Stimulated activated naive B cell treated with anti-CD40 and anti-IgM and Interleukin-4, amounts not matched to agents 10 μg/mL and 1 μg/mL and 100 μg/mL, for 72 hours (primary cell): ENCODE data around the gene NHSL1.

Experiments used
- ATAC-seq, 2 donors: fragments of 150-1000 bp; cut with Tn5 transposase; replicated peaks; 2 replicates each; pipeline ENCODE4 v1.10.0; 2021; ENCODE audit warnings: moderate library complexity in 1 of 2
- DNase-seq: peaks from one replicate; pipeline ENCODE4 v3.0.0; 2021
- H3K27ac Mint-ChIP-seq: one replicate; pipeline ENCODE4 v1.8.0; 2022; ENCODE audit warnings: mild to moderate bottlenecking, mixed read lengths
- H3K27me3 Mint-ChIP-seq, 2 donors: one replicate each; pipeline ENCODE4 v1.8.0; 2022; ENCODE audit warnings: mixed read lengths in 2 of 2
- H3K36me3 Mint-ChIP-seq, 2 donors: one replicate each; pipeline ENCODE4 v1.8.0; 2022; ENCODE audit warnings: mixed read lengths in 2 of 2, mild to moderate bottlenecking in 1 of 2
- H3K4me1 Mint-ChIP-seq, 2 donors: one replicate each; pipeline ENCODE4 v1.8.0; 2022; ENCODE audit warnings: mixed read lengths in 2 of 2, mild to moderate bottlenecking in 1 of 2
- H3K4me3 Mint-ChIP-seq, 2 donors: one replicate each; pipeline ENCODE4 v1.8.0; 2022; ENCODE audit warnings: mild to moderate bottlenecking in 2 of 2, mixed read lengths in 2 of 2, moderate library complexity in 1 of 2
- H3K9me3 Mint-ChIP-seq, 2 donors: one replicate each; pipeline ENCODE4 v1.8.0; 2022; ENCODE audit warnings: mixed read lengths in 2 of 2, mild to moderate bottlenecking in 1 of 2

Gene NHSL1

GRCh38 chr6:138499303-138500018 is at the start of gene NHSL1:
Gene NHSL1 (minus strand): TSS chr6:138499494. CDS start chr6:138499290, 204 bp downstream.
- peak within 1 kb of the TSS; percentile 67 to 68 for H3K4me3 Mint-ChIP-seq
- H3K27me3 Mint-ChIP-seq, result peaks cover 0 to 5% of the 10 kb centered on the region in 2 donors
- DNase-seq, result peak; percentile 20
- peaks cover 16 to 28% of the 10 kb centered on the region in 2 donors for H3K4me1 Mint-ChIP-seq
- no peaks in the 10 kb centered on the region for H3K36me3 Mint-ChIP-seq
- H3K9me3 Mint-ChIP-seq, result no peaks in the 10 kb centered on the region
- peak; percentile 93 to 97 for ATAC-seq
- H3K27ac Mint-ChIP-seq, result peak within 1 kb of the TSS; percentile 76

GRCh38 chr6:138546733-138547185 is 47.5 kb upstream of the NHSL1 start:
- Mint-ChIP-seq H3K36me3 (no peaks in the 10 kb centered on the region), H3K4me1 (no peaks in the 10 kb centered on the region), H3K9me3 (no peaks in the 10 kb centered on the region), H3K27me3 (peaks cover 8 to 15% of the 10 kb centered on the region in 2 donors), H3K27ac (no peak overlapping the region), H3K4me3 (no peak overlapping the region)
- DNase-seq, result no peak
- no peak for ATAC-seq

GRCh38 chr6:138545621-138545980 is 46.3 kb upstream of the NHSL1 start:
- H3K9me3 Mint-ChIP-seq, result no peaks in the 10 kb centered on the region
- H3K27ac Mint-ChIP-seq, result no peak overlapping the region
- no peaks in the 10 kb centered on the region for H3K36me3 Mint-ChIP-seq
- ATAC-seq (no peak), DNase-seq (no peak)
- H3K27me3 Mint-ChIP-seq, result peaks cover 8 to 15% of the 10 kb centered on the region in 2 donors
- H3K4me1 Mint-ChIP-seq, result no peaks in the 10 kb centered on the region
- no peak overlapping the region for H3K4me3 Mint-ChIP-seq

- DNase-seq, result no peak
- Mint-ChIP-seq H3K27ac (no peak overlapping the region), H3K4me3 (no peak overlapping the region), H3K9me3 (no peaks in the 10 kb centered on the region), H3K27me3 (peaks cover 8 to 15% of the 10 kb centered on the region in 2 donors), H3K4me1 (peaks cover 2 to 5% of the 10 kb centered on the region in 2 donors), H3K36me3 (no peaks in the 10 kb centered on the region)
- no peak for ATAC-seq
Observed at GRCh38 chr6:138544501-138544900, 45.2 kb upstream of the NHSL1 start.

GRCh38 chr6:138543657-138544056 is 44.4 kb upstream of the NHSL1 start:
- Mint-ChIP-seq H3K36me3 (no peaks in the 10 kb centered on the region), H3K27ac (no peak overlapping the region), H3K4me1 (peaks cover 4 to 7% of the 10 kb centered on the region in 2 donors), H3K9me3 (no peaks in the 10 kb centered on the region), H3K27me3 (peaks cover 8 to 15% of the 10 kb centered on the region in 2 donors), H3K4me3 (no peak overlapping the region)
- no peak for ATAC-seq
- DNase-seq, result no peak

GRCh38 chr6:138541823-138542481 is 42.7 kb upstream of the NHSL1 start:
- ATAC-seq, result no peak

GRCh38 chr6:138540468-138540867 is 41.2 kb upstream of the NHSL1 start:
- ATAC-seq, result no peak
- no peaks in the 10 kb centered on the region for H3K9me3 Mint-ChIP-seq
- no peaks in the 10 kb centered on the region for H3K36me3 Mint-ChIP-seq
- H3K4me1 Mint-ChIP-seq, result peaks cover 4 to 7% of the 10 kb centered on the region in 2 donors
- no peak overlapping the region for H3K27ac Mint-ChIP-seq
- no peak for DNase-seq
- peaks cover 2 to 9% of the 10 kb centered on the region in 2 donors for H3K27me3 Mint-ChIP-seq
- no peak overlapping the region for H3K4me3 Mint-ChIP-seq

More at GRCh38 chr6:138541823-138542481, 42.7 kb upstream of the NHSL1 start:
- no peak for DNase-seq
- Mint-ChIP-seq H3K27me3 (peaks cover 8 to 15% of the 10 kb centered on the region in 2 donors), H3K9me3 (no peaks in the 10 kb centered on the region), H3K4me1 (peaks cover 4 to 7% of the 10 kb centered on the region in 2 donors), H3K36me3 (no peaks in the 10 kb centered on the region), H3K4me3 (no peak overlapping the region), H3K27ac (no peak overlapping the region)

- H3K4me1 Mint-ChIP-seq, result peaks cover 4 to 7% of the 10 kb centered on the region in 2 donors
Observed at GRCh38 chr6:138539876-138540275, 40.6 kb upstream of the NHSL1 start.

GRCh38 chr6:138538390-138539031 is 39.2 kb upstream of the NHSL1 start:
- Mint-ChIP-seq H3K27ac (no peak overlapping the region), H3K4me1 (peaks cover 4 to 7% of the 10 kb centered on the region in 2 donors), H3K9me3 (no peaks in the 10 kb centered on the region), H3K27me3 (peaks cover 0 to 4% of the 10 kb centered on the region in 2 donors), H3K4me3 (no peak overlapping the region), H3K36me3 (no peaks in the 10 kb centered on the region)
- DNase-seq (no peak), ATAC-seq (no peak)

More at GRCh38 chr6:138539876-138540275, 40.6 kb upstream of the NHSL1 start:
- Mint-ChIP-seq H3K27me3 (peaks cover 0 to 7% of the 10 kb centered on the region in 2 donors), H3K36me3 (no peaks in the 10 kb centered on the region), H3K9me3 (no peaks in the 10 kb centered on the region), H3K27ac (no peak overlapping the region), H3K4me3 (no peak overlapping the region)
- DNase-seq, result no peak
- peak; percentile 34 to 38 for ATAC-seq

- no peak overlapping the region for H3K27ac Mint-ChIP-seq
- peaks cover 4 to 7% of the 10 kb centered on the region in 2 donors for H3K4me1 Mint-ChIP-seq
- DNase-seq (no peak), ATAC-seq (no peak)
- no peaks in the 10 kb centered on the region for H3K36me3 Mint-ChIP-seq
- no peak overlapping the region for H3K4me3 Mint-ChIP-seq
- no peaks in the 10 kb centered on the region for H3K27me3 Mint-ChIP-seq
- H3K9me3 Mint-ChIP-seq, result no peaks in the 10 kb centered on the region
Observed at GRCh38 chr6:138537106-138537505, 37.8 kb upstream of the NHSL1 start.

- no peak overlapping the region for H3K4me3 Mint-ChIP-seq
- H3K36me3 Mint-ChIP-seq, result no peaks in the 10 kb centered on the region
- no peak for DNase-seq
- no peak for ATAC-seq
- H3K9me3 Mint-ChIP-seq, result no peaks in the 10 kb centered on the region
- H3K27me3 Mint-ChIP-seq, result no peaks in the 10 kb centered on the region
- no peak overlapping the region for H3K27ac Mint-ChIP-seq
- peaks cover 4 to 7% of the 10 kb centered on the region in 2 donors for H3K4me1 Mint-ChIP-seq
Observed at GRCh38 chr6:138535728-138536455, 36.6 kb upstream of the NHSL1 start.

GRCh38 chr6:138533667-138534066 is 34.4 kb upstream of the NHSL1 start:
- DNase-seq (no peak), ATAC-seq (no peak)
- H3K9me3 Mint-ChIP-seq, result no peaks in the 10 kb centered on the region
- no peaks in the 10 kb centered on the region for H3K27me3 Mint-ChIP-seq
- H3K4me1 Mint-ChIP-seq, result no peaks in the 10 kb centered on the region
- H3K36me3 Mint-ChIP-seq, result no peaks in the 10 kb centered on the region
- H3K27ac Mint-ChIP-seq, result no peak overlapping the region
- H3K4me3 Mint-ChIP-seq, result no peak overlapping the region

- H3K27me3 Mint-ChIP-seq, result peaks cover 0 to 4% of the 10 kb centered on the region in 2 donors
- H3K9me3 Mint-ChIP-seq, result no peaks in the 10 kb centered on the region
- no peak for DNase-seq
- ATAC-seq, result no peak
- no peak overlapping the region for H3K27ac Mint-ChIP-seq
- no peaks in the 10 kb centered on the region for H3K36me3 Mint-ChIP-seq
- H3K4me3 Mint-ChIP-seq, result no peak overlapping the region
- no peaks in the 10 kb centered on the region for H3K4me1 Mint-ChIP-seq
Observed at GRCh38 chr6:138531387-138531786, 32.1 kb upstream of the NHSL1 start.

- ATAC-seq (no peak), DNase-seq (no peak)
- Mint-ChIP-seq H3K27ac (no peak overlapping the region), H3K4me1 (no peaks in the 10 kb centered on the region), H3K9me3 (no peaks in the 10 kb centered on the region), H3K4me3 (no peak overlapping the region), H3K27me3 (peaks cover 0 to 4% of the 10 kb centered on the region in 2 donors), H3K36me3 (no peaks in the 10 kb centered on the region)
Observed at GRCh38 chr6:138529478-138529877, 30.2 kb upstream of the NHSL1 start.
